Testis (tissue), 3 donors: ENCODE data around the gene NUTF2. TPM values are rescaled to one million over a fixed set of nuclear protein-coding genes. Genes with fewer than 3 reads are reported as not detected.
"Not testable (repeated sequence)": the region's sequence is repeated elsewhere in the genome, so short reads cannot be mapped to it uniquely, and the experiment has no call there.

ENCODE experiments used
- DNase-seq: peaks from one replicate; pipeline ENCODE4 v3.0.0-alpha.2; 2019
- H3K27ac ChIP-seq, 2 donors: fragments of 200-600 bp; sonication (generic); one replicate each; pipeline ENCODE4 v1.5.1; 2019
- H3K27me3 ChIP-seq: fragments of 200-600 bp; sonication (generic); one replicate; pipeline ENCODE4 v1.5.1; 2019
- H3K36me3 ChIP-seq: fragments of 200-600 bp; sonication (generic); one replicate; pipeline ENCODE4 v1.5.1; 2017; ENCODE audit warnings: low read depth; ENCODE audit errors: missing control alignments
- H3K4me1 ChIP-seq: fragments of 200-600 bp; sonication (generic); one replicate; pipeline ENCODE4 v1.5.1; 2019
- H3K4me3 ChIP-seq, 2 donors: fragments of 200-600 bp; sonication (generic); one replicate each; pipeline ENCODE4 v1.5.1; 2017 to 2019
- H3K9me3 ChIP-seq: fragments of 200-600 bp; sonication (generic); one replicate; pipeline ENCODE4 v1.5.1; 2017
- CTCF ChIP-seq, 3 experiments: fragments of 450-650 bp in 2 of 3; fragments of 200-600 bp in 1 of 3; sonication (generic) in 1 of 3; IDR thresholded peaks; one replicate each; pipeline ENCODE4 v1.5.1; 2016 to 2019; ENCODE audit warnings: antibody characterized with exemption in 3 of 3, mild to moderate bottlenecking in 2 of 3, moderate library complexity in 1 of 3
- POLR2A ChIP-seq: fragments of 450-650 bp; IDR thresholded peaks from one replicate; pipeline ENCODE4 v1.6.1; 2017; ENCODE audit warnings: antibody characterized with exemption, mild to moderate bottlenecking, moderate library complexity
- WGBS, 2 donors: methylation state at CpG; one replicate each; pipeline ENCODE4 v1.1.5; 2018; 5-methylcytosine and 5-hydroxymethylcytosine counted together
- intact Hi-C: fragments of 100-400 bp; cut with DNase I; formaldehyde crosslinking; loops from one replicate; pipeline ENCODE4 v1.15.1; 2023; ENCODE audit warnings: low total_unique reads
- polyA plus RNA-seq: library from polyadenylated mRNA; stranded (reverse); fragments of 350-450 nt; fragmentation: Illumina TruSeq; extraction: RNeasy Lipid Tissue Mini Kit (QIAGEN cat#74804); gene quantifications from one replicate; pipeline ENCODE4 v1.2.3, GENCODE V29; 2014; ENCODE audit warnings: low read depth, low replicate concordance; ENCODE audit not compliant: insufficient read depth
- total RNA-seq, 2 donors: library from RNA; depleted of rRNA; stranded (reverse); fragments of >200 nt; gene quantifications; one replicate each; pipeline ENCODE4 v1.2.3, GENCODE V29; 2016

Gene NUTF2
- total and polyA plus RNA-seq, 3 donors from 2014 or later = 121 to 297 (median 239) TPM

- TF ChIP-seq POLR2A (no peak), CTCF (IDR thresholded peaks at IDR 0.05) (no peak)
- Histone ChIP-seq H3K27ac (peak overlapping the region in 1 of 2 donors; percentile 84), H3K4me1 (peaks cover 4% of the 10 kb centered on the region), H3K4me3 (peak overlapping the region; percentile 81 to 86), H3K36me3 (no peaks in the 10 kb centered on the region), H3K9me3 (no peaks in the 10 kb centered on the region), H3K27me3 (no peaks in the 10 kb centered on the region)
- intact Hi-C loops = no loop called here
- WGBS, 2 donors = 43 to 71% methylated on average over 10 of the region's 10 CpGs
- no peak for DNase-seq
These were observed 12.5 kb upstream of the NUTF2 start for GRCh38 chr16:67834242-67834614.

GRCh38 chr16:67837190-67837589 is 9.5 kb upstream of the NUTF2 start:
- WGBS, 2 donors = 95 to 98% methylated on average over 10 of the region's 10 CpGs
- H3K36me3 ChIP-seq, H3K27me3 ChIP-seq, H3K4me1 ChIP-seq, H3K9me3 ChIP-seq, H3K4me3 ChIP-seq, H3K27ac ChIP-seq, intact Hi-C loops, DNase-seq: not testable (repeated sequence)

- TF ChIP-seq CTCF (IDR thresholded peaks at IDR 0.05) = no peak
- no peak for TF ChIP-seq POLR2A
- Histone ChIP-seq H3K9me3 (no peaks in the 10 kb centered on the region), H3K27ac (no peak overlapping the region), H3K36me3 (no peaks in the 10 kb centered on the region), H3K4me1 (peaks cover 4% of the 10 kb centered on the region), H3K27me3 (no peaks in the 10 kb centered on the region), H3K4me3 (no peak overlapping the region)
- DNase-seq = no peak
- intact Hi-C loops = no loop called here
- WGBS, 2 donors = 90 to 93% methylated on average over 2 of the region's 2 CpGs
These were observed 8.9 kb upstream of the NUTF2 start for GRCh38 chr16:67837811-67838210.

- TF ChIP-seq CTCF (IDR thresholded peaks at IDR 0.05) (no peak), POLR2A (no peak)
- intact Hi-C loops = no loop called here
- Histone ChIP-seq H3K27ac (peak overlapping the region; percentile 100), H3K36me3 (no peaks in the 10 kb centered on the region), H3K4me3 (peak overlapping the region; percentile 87 to 96), H3K27me3 (no peaks in the 10 kb centered on the region), H3K4me1 (peaks cover 26% of the 10 kb centered on the region), H3K9me3 (no peaks in the 10 kb centered on the region)
- no peak for DNase-seq
- 36 to 44% methylated on average over 17 of the region's 17 CpGs for WGBS, 2 donors
These were observed 5.4 kb upstream of the NUTF2 start for GRCh38 chr16:67841198-67841815.

- no peaks in the 10 kb centered on the region for H3K9me3 ChIP-seq
- H3K27ac ChIP-seq = peak within 1 kb of the TSS; percentile 100
- TF ChIP-seq POLR2A (no peak), CTCF (IDR thresholded peaks at IDR 0.05) (peak; percentile 88 to 97 (median 93))
- peaks cover 26% of the 10 kb centered on the region for H3K4me1 ChIP-seq
- DNase-seq = peak; percentile 97
- intact Hi-C loops = no loop called here
- 0 to 1% methylated on average over 20 to 66 of the region's 83 CpGs for WGBS, 2 donors
- H3K36me3 ChIP-seq = no peaks in the 10 kb centered on the region
- H3K4me3 ChIP-seq = peak within 1 kb of the TSS; percentile 87 to 96
- no peaks in the 10 kb centered on the region for H3K27me3 ChIP-seq
These were observed 4.8 kb upstream of the NUTF2 start, which contains the start of gene THAP11 for GRCh38 chr16:67841816-67842508. Gene THAP11, plus strand, starts transcription at chr16:67842320. Its CDS starts 235 bp downstream, at chr16:67842555.
